SW480 (cell line): ENCODE results near the gene MTUS2.

Experiments
- DNase-seq: peaks from one replicate; pipeline ENCODE4 v3.0.0-alpha.2; 2016; ENCODE audit warnings: low spot score

MTUS2 gene

DNA sequence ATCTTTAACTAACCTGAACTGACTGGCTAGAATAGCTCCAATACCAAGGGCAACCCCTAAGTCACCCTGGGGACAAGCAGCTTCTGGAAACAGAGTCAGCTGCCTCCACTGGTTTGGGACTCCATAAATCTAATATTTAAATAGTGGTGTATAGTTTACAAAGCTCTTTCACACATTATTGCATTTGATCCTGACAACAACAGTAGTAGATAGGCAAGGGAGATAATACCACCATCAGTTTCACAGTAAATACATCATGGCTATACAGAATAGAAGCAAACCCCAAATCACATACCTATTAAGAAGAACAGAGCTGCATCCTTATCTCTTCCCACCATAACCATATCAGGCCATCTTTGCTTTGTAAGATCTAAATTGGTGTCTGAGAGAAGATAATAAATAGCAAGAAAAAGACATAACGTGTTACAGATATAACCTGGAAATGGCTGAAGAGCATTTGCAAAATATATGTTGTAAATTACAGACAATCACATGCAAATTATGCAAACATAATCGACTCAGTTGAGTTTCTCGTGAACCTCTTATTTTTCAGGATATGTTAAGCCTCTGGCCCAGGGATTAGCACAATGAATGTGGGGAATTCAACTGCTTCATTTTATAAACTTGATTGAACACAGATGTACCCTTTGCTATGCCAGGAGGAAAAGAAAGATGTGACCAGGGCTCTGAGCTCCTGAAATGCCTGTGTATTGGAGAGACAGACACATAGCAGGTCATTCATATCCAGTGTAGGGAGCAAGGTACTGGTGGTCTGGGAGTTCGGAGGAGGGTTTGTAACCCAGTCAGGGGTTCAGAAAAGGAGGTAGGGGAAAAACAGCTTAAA is 632.9 kb downstream of the MTUS2 start:
- no peak for DNase-seq

DNA sequence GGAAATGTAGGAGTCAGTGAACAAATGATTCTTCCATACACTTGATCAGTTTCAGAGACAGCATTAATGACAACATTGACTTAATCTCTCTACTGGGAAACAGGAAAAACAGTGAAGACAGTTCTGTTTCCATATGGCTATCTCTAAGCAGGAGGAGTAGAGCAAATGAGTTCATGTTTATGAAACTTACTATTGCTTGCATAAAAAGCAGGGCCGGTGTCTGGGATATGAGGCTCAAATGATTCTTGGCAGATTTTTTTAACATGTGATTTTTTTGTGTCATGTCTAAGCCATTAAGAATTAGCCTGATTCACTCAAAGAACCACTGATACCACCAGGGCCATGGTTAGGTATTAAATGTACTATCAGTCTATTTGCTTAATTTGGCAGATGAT is 633.5 kb downstream of the MTUS2 start:
- DNase-seq, result no peak

GRCh38 chr13:29454931-29455481 is 634.9 kb downstream of the MTUS2 start:
- peak; percentile 13 for DNase-seq

GRCh38 chr13:29456419-29456818 is 636.3 kb downstream of the MTUS2 start:
- DNase-seq, result no peak

DNA sequence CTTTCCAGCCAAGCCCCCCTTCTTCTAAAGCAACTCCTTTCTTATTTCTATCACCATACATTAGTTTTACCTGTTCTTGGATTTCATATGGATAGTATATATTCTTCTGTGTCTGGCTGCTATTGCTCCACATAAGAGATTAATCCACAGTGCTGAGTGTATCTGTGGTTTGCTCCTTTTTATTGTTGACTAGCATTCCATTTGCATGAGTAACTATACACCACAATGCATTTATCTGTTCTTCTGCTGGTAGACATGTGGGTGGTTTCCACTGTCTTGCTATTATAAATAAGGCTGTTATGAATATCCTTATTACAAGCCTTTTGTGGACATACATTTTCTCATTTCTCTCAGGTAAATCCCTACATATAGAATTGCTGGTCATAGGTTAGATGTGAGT is 637.2 kb downstream of the MTUS2 start:
- DNase-seq, result peak; percentile 92

GRCh38 chr13:29458419-29458818 is 638.3 kb downstream of the MTUS2 start:
- no peak for DNase-seq

DNA sequence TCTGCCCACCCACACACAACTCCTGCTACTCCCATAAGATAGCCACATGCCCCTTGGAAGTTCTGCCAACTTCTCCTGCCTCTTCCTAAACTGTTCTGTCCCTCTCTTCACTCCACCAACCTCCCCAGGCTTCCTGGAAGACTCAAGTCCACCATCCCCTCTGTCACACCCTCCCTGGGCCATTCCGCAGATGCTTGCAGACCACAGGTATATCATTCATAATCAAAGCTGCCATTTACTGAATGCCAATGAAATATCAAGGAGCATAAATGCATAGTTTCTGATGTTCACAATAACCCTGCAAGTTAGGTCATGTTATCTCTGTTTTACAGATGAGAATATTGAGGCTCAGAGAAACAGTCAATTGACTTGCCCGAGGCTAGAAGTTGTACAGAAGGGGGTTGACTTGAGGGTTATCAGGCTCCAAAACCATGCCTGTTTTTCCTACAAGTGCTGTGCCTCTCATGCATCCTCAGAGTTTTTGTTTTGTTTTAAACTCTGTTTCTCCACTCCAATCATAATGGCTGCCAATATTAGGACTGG is 639.7 kb downstream of the MTUS2 start:
- no peak for DNase-seq

DNA sequence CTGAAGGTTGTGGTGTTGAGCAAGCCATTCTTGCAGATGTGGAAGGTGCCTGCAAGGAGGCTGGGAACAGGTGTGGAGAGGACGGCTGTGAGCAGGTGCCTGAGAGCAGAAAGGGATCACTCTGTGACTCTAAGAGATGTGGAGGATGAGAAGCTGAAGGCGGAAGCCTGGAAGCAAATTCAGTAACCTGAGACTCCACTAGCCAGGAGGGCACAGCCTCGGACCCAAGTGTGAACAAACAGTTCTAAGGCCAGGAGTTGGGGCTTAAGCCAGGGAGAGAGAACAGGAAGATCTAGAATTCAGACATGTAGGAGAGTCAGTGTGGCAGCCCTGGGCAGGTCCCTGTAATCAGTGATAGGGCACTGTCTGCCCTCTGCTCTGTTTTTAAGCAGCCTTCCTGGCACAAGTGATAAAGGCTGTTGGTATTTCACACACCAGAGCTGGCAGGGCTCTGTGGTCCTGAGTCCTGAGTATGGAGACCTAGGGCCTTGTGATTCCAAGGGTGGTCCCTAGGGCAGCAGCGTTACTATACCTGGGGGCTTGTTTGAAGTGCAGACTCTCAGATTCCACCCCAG is 644.1 kb downstream of the MTUS2 start:
- no peak for DNase-seq

GRCh38 chr13:29465741-29466293 is 645.7 kb downstream of the MTUS2 start:
- DNase-seq, result peak; percentile 94

DNA sequence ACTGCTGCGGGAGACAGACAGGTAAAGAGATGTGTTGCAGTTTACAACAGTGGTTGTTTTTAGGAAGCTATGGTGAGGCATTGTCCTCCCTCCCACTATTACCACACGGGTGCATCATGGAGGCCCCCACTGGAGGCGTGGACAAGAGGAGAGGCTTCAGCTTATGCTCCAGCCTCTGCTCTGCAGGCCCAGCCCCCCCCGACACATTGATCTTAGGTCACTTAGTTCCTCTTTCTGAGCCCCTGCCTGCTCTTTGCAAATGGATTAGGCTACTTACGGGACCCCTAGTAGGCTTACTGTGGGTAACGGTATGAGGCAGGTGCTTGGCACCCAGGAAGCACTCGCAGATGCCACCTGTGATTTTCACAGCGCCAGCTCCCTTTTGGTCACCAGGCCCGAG is 651.4 kb downstream of the MTUS2 start:
- DNase-seq, result no peak

DNA sequence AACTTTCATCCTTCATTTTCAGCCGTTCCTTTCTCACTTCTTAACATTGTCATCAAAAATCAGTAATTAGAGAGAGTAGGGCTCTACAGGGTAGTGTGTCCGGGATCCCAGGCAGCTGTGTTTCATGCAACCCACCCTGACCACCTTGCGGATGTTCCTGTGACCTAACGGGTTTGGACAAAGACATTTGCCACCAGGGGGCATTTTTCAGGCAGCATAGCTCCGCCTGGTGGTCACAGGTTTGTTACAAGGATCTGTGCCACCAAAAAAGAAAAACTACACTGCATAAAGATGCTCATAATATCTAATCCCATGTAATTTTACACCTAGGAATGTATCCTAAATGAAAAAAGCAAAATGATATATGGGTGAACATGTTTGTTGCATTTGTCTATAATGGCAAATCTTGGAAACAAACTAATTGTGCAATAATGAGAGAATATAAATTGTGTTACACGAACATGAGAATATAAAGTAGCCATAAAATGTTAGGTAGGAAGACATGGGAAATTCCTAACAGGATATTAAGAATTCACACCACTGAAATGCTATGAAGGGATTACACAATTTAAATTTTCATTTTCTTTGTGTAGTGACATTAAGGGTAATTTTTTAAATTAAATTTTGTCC is 652.3 kb downstream of the MTUS2 start:
- DNase-seq, result peak; percentile 59

- no peak for DNase-seq
Observed at GRCh38 chr13:29473166-29473565, 653.0 kb downstream of the MTUS2 start.

- DNase-seq, result peak; percentile 14
Observed at GRCh38 chr13:29474991-29475390, 654.9 kb downstream of the MTUS2 start.

- DNase-seq, result no peak
Observed at GRCh38 chr13:29476046-29476445, 655.9 kb downstream of the MTUS2 start.

DNA sequence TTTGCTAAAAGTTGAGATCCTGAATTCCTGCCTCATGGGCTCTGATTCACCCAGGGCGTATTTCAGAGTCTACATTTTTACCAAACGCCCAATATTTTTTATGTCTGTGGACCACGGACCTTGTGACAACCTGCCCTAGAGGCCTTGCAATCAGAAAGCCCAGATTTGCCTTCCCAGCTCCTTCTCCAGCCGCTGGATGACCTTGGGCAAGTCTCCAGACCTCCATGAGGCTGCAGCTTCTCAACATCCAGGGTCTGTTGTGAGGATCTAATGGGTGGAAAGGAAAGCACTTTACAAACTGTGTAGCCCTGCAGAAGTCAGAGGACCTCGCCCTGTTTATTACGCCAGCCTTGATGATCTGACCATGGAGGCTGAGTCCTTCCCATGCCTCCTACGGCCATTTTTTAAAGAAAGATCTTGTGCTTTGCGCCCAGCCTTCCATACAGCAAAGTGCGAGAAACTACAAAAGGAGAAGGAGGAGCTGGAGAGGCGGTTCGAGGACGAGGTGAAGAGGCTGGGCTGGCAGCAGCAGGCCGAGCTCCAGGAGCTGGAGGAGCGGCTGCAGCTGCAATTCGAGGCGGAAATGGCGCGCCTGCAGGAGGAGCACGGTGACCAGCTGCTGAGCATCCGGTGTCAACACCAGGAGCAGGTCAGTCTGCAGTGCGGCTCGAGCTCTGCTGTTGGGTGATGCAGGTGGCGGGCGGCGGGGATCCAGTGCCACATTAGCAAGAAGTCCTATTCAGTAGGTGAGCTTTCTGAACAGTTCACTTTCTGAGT is 659.8 kb downstream of the MTUS2 start:
- no peak for DNase-seq

DNA sequence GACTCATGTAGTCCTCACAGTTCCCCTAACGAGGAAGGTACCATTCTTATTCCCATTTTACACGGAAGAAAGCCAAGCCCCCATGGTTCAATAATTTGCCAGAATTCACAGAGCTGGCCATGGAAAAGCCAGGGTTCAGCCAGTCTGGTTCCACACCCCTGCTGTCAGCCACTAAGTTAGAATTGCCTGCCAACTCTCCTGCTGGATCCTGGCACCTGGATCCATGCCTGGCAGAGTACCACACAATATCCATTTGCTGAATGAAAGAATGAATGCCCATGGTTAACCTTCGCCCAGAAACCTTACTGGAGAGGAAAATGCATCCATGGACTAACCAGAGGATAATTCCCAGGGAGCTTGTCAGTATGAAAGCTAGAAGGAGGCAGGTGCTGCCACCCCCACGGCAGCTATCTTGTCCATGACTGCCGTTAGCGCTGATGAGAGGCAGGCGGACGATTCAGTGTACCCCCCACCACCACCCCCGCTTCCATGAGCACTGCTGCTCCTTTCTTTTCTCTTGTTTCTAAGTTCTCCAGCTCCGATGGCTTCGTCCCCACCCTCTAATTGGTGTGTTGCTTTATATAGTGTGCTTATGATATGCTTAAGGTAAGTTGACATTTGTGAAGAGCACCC is 660.9 kb downstream of the MTUS2 start:
- no peak for DNase-seq

DNA sequence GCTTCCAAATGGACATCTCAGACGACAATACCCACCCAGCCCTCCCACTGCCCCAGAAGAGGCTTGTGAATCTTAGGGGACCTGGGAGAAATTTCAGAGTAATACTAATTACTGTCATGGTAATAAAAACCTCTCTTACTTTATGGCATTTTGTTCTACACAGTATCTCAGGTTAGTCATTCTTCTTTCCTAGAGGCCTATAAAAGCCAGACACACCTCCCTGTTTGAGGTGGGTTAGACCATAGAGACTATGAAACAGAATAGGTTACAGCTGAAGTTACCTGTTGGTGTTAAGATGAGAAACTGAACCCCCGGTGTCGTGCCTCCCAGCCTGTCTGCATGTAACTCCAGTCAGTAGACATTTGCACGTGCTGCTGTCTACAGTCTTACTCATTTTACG is 661.5 kb downstream of the MTUS2 start:
- no peak for DNase-seq

- no peak for DNase-seq
Observed at GRCh38 chr13:29482504-29482903, 662.4 kb downstream of the MTUS2 start.

GRCh38 chr13:29483211-29483610 is 663.1 kb downstream of the MTUS2 start:
- DNase-seq, result no peak

GRCh38 chr13:29483623-29484022 is 663.5 kb downstream of the MTUS2 start:
- DNase-seq, result no peak

DNA sequence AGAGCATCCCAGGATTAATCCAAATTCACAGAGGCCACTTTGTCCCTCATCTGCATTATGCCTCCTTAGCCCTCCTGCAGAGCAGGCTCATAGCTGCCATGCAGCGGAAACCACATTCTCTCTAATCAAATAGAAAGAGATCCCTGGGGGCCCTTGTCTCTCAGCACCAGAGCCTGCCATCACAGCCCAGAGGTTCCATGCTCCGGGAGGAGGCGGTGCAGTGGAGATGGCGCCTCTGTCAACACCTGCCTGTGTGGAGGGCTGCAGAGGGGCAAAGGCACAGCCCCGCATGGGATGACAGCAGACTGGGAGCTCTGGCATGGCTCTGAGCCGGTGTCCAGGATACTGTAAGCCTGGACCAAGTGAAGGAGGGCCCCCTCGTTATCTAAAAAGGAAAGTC is 664.1 kb downstream of the MTUS2 start:
- DNase-seq, result no peak
